ENCODE results near the gene SLC7A14.

SLC7A14 gene

DNA sequence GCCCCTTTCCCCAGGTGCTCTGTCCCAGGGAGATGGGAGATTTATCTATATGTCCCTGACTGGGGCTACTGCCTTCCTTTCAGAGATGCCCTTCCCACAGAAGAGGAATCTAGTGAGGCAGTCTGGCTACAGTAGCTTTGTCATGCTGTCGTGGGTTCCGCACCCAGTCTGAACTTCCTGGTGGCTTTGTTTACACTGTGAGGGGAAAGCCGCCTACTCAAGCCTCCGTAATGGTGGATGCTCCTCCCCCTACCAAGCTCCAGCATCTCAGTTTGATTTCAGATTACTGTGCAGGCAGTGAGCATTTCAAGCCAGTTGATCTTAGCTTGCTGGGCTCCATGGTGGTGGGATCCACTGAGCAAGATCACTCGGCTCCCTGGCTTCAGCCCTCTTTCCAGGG lies 35.4 kb upstream of the SLC7A14 start:
- no peak for TF ChIP-seq FOXP2 (optimal IDR thresholded peaks at IDR 0.05; ENCODE audit: control extremely low read depth, extremely low read length, insufficient read depth)
- no peak for TF ChIP-seq EZH2 (IDR thresholded peaks at IDR 0.05)
- TF ChIP-seq POLR2AphosphoS5 (IDR thresholded peaks at IDR 0.05; ENCODE audit: borderline replicate concordance, low read depth, low read length) = no peak
- Histone ChIP-seq H3K9ac (ENCODE audit: insufficient read length) (no peak overlapping the region), H3K4me3 (no peak overlapping the region), H3K9me3 (ENCODE audit: low read depth, low read length) (no peaks in the 10 kb centered on the region), H3K27ac (no peak overlapping the region), H3K36me3 (ENCODE audit: insufficient read depth, low read length) (no peaks in the 10 kb centered on the region)
- no peak for DNase-seq (ENCODE audit: low read depth, low spot score)

DNA sequence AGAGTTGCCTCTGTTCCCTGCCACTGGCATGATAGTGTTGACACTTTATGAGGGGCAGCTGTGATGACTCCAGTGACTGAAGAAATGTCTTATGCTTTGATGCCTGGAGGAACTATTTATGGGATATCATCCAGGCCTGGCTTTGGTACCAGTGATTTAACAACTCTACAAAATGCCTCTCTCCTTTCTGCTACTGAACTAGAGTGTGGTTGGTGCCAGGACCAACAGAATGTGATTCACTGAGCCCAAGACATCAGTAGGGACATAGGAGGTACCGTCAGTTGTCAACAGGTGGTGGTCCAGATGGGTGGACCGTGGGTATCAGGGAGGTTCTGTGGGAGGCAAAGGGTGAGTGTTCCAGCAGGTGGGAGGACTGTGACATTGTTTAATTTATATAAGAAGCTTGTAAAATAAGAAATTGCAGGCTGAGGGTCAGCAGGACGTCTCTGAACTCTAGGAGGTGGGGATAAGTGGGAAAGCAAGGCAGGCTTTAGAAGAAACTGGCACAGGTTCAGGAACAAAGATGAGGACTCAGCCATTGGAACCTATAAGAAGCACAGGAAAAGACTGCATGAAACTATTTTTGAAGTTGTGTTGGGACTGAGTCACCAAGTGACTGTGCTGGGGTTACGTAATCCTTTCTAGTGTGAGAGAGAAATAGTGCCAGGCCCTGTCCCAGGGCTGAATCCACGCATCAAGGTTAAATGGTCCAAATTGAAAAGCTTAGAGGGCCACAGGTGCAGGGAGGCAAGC lies 28.5 kb upstream of the SLC7A14 start:
- Histone ChIP-seq H3K36me3 (ENCODE audit: insufficient read depth, low read length) (no peaks in the 10 kb centered on the region), H3K27ac (no peak overlapping the region), H3K9ac (ENCODE audit: insufficient read length) (no peak overlapping the region), H3K4me3 (no peak overlapping the region), H3K9me3 (ENCODE audit: low read depth, low read length) (no peaks in the 10 kb centered on the region)
- TF ChIP-seq FOXP2 (optimal IDR thresholded peaks at IDR 0.05; ENCODE audit: control extremely low read depth, extremely low read length, insufficient read depth) (no peak), EZH2 (IDR thresholded peaks at IDR 0.05) (no peak), POLR2AphosphoS5 (IDR thresholded peaks at IDR 0.05; ENCODE audit: borderline replicate concordance, low read depth, low read length) (no peak)
- DNase-seq (ENCODE audit: low read depth, low spot score) = no peak

DNA sequence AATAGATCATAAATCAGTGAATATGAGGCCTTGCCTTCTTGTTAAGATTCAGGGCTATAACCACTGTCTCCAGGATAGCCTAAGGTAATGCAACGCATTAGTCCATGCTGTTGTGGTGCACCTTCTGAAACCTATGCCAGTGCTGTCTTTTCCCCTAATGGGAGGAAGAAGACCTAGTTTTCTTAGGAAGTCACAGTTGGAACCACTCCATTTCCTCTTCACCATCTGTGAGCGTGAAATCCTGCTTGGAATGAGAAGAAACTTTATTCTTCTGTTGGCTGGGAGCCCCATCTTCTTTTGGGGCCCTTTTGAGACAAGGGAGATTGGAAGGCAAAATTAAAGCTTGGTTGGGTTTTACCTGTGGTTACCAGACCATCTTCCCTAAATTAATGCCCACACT lies 25.9 kb upstream of the SLC7A14 start:
- no peak for DNase-seq (ENCODE audit: low read depth, low spot score)
- H3K9ac ChIP-seq (ENCODE audit: insufficient read length) = no peak overlapping the region
- TF ChIP-seq POLR2AphosphoS5 (IDR thresholded peaks at IDR 0.05; ENCODE audit: borderline replicate concordance, low read depth, low read length) = no peak
- no peak for TF ChIP-seq FOXP2 (optimal IDR thresholded peaks at IDR 0.05; ENCODE audit: control extremely low read depth, extremely low read length, insufficient read depth)
- TF ChIP-seq EZH2 (IDR thresholded peaks at IDR 0.05) = no peak
- no peak overlapping the region for H3K4me3 ChIP-seq
- H3K27ac ChIP-seq = no peak overlapping the region
- no peaks in the 10 kb centered on the region for H3K9me3 ChIP-seq (ENCODE audit: low read depth, low read length)
- no peaks in the 10 kb centered on the region for H3K36me3 ChIP-seq (ENCODE audit: insufficient read depth, low read length)

DNA sequence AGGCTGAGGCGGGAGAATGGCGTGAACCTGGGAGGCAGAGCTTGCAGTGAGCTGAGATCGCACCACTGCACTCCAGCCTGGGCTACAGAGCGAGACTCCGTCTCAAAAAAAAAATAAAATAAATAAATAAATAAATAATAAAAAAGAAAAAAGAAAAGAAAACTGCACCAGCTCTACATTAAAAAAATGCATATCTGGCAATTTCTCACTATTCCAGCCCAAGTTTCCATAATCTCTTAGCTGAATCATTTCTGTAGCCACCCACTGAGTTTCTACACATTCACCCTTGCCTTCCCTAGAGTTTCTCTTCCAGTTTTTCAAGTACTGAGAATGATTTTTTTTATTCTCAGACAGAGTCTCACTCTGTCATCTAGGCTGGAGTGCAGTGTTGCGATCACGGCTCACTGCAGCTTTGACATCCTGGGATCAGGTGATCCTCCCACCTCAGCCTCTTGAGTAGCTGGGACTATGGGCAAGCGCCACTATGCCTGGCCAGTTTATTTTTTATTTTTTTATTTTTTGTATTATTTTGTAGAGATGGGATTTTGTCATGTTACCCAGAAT lies 24.5 kb upstream of the SLC7A14 start:
- no peaks in the 10 kb centered on the region for H3K9me3 ChIP-seq (ENCODE audit: low read depth, low read length)
- H3K27ac ChIP-seq = no peak overlapping the region
- no peaks in the 10 kb centered on the region for H3K36me3 ChIP-seq (ENCODE audit: insufficient read depth, low read length)
- DNase-seq (ENCODE audit: low read depth, low spot score) = no peak
- no peak overlapping the region for H3K4me3 ChIP-seq
- no peak overlapping the region for H3K9ac ChIP-seq (ENCODE audit: insufficient read length)
- TF ChIP-seq EZH2 (IDR thresholded peaks at IDR 0.05) = no peak
- no peak for TF ChIP-seq POLR2AphosphoS5 (IDR thresholded peaks at IDR 0.05; ENCODE audit: borderline replicate concordance, low read depth, low read length)
- TF ChIP-seq FOXP2 (optimal IDR thresholded peaks at IDR 0.05; ENCODE audit: control extremely low read depth, extremely low read length, insufficient read depth) = no peak

GRCh38 chr3:170608475-170608874 lies 22.6 kb upstream of the SLC7A14 start:
- TF ChIP-seq EZH2 (IDR thresholded peaks at IDR 0.05) (no peak), POLR2AphosphoS5 (IDR thresholded peaks at IDR 0.05; ENCODE audit: borderline replicate concordance, low read depth, low read length) (no peak), FOXP2 (optimal IDR thresholded peaks at IDR 0.05; ENCODE audit: control extremely low read depth, extremely low read length, insufficient read depth) (no peak)
- Histone ChIP-seq H3K9me3 (ENCODE audit: low read depth, low read length) (no peaks in the 10 kb centered on the region), H3K4me3 (no peak overlapping the region), H3K36me3 (ENCODE audit: insufficient read depth, low read length) (no peaks in the 10 kb centered on the region), H3K9ac (ENCODE audit: insufficient read length) (no peak overlapping the region), H3K27ac (no peak overlapping the region)
- no peak for DNase-seq (ENCODE audit: low read depth, low spot score)

DNA sequence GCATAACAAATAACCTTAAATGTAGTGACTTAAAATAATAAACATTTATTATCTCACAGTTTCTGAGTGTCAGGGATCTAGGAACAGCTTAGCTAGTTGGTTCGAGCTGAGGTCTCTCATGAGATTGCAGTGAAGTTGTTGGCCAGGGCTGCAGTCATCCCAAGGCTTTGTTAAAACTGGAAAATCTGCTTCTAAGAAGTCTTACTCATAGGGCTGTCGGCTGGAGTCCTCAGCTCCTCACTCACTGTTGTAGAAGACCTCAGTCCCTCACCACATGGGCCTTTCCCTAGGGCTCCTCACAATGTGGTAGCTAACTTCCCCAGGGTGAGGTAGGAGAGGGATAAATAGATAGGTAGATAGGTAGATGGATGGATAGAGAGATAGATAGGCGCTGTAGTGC lies 20.8 kb upstream of the SLC7A14 start:
- Histone ChIP-seq H3K9me3 (ENCODE audit: low read depth, low read length) (no peaks in the 10 kb centered on the region), H3K9ac (ENCODE audit: insufficient read length) (no peak overlapping the region), H3K27ac (no peak overlapping the region), H3K36me3 (ENCODE audit: insufficient read depth, low read length) (no peaks in the 10 kb centered on the region), H3K4me3 (no peak overlapping the region)
- TF ChIP-seq EZH2 (IDR thresholded peaks at IDR 0.05) (no peak), POLR2AphosphoS5 (IDR thresholded peaks at IDR 0.05; ENCODE audit: borderline replicate concordance, low read depth, low read length) (no peak), FOXP2 (optimal IDR thresholded peaks at IDR 0.05; ENCODE audit: control extremely low read depth, extremely low read length, insufficient read depth) (no peak)
- no peak for DNase-seq (ENCODE audit: low read depth, low spot score)

GRCh38 chr3:170605490-170605889 lies 19.6 kb upstream of the SLC7A14 start:
- H3K4me3 ChIP-seq = no peak overlapping the region
- TF ChIP-seq POLR2AphosphoS5 (IDR thresholded peaks at IDR 0.05; ENCODE audit: borderline replicate concordance, low read depth, low read length) = no peak
- no peak for TF ChIP-seq FOXP2 (optimal IDR thresholded peaks at IDR 0.05; ENCODE audit: control extremely low read depth, extremely low read length, insufficient read depth)
- TF ChIP-seq EZH2 (IDR thresholded peaks at IDR 0.05) = no peak
- H3K36me3 ChIP-seq (ENCODE audit: insufficient read depth, low read length) = no peaks in the 10 kb centered on the region
- no peak for DNase-seq (ENCODE audit: low read depth, low spot score)
- H3K9me3 ChIP-seq (ENCODE audit: low read depth, low read length) = no peaks in the 10 kb centered on the region
- H3K9ac ChIP-seq (ENCODE audit: insufficient read length) = no peak overlapping the region
- no peak overlapping the region for H3K27ac ChIP-seq

DNA sequence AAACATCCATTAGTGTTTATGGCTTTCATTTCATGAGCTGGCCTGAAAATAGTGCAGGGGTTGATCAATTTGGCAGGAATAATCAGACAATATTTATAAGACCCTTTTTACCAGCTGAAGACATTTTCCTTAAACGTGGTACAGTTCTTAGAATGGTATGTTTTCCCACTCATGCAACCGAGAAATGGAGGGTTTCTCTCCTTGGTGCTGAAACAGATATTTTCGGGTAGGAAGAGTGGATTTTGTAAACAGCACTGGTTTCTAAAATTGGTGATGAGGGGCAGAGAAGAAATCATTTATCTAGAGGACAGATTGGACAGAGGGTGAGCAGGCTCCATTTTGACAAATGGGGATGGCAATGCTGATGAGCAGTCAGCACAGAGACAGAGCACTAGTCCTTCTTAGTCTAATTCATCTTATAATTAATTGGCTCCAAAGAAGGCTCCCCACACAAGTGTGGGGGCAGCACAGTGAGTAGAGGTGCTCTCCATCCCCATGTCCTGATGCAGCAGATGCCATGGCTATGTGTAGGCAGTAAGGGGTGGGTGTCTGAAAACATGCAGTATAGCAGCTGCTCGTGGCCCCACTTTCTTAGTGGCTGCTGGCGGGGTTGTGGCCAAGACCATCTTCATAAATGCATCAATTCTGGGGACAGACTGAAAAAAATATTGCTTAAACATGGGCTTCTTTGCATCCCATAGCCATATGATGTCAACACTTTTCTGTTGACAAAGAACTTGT lies 18.1 kb upstream of the SLC7A14 start:
- TF ChIP-seq EZH2 (IDR thresholded peaks at IDR 0.05) = no peak
- no peak for DNase-seq (ENCODE audit: low read depth, low spot score)
- no peak overlapping the region for H3K4me3 ChIP-seq
- H3K27ac ChIP-seq = no peak overlapping the region
- H3K36me3 ChIP-seq (ENCODE audit: insufficient read depth, low read length) = no peaks in the 10 kb centered on the region
- no peak overlapping the region for H3K9ac ChIP-seq (ENCODE audit: insufficient read length)
- H3K9me3 ChIP-seq (ENCODE audit: low read depth, low read length) = no peaks in the 10 kb centered on the region
